ENCODE data around the gene HHAT.
"Not testable (repeated sequence)": the region's sequence is repeated elsewhere in the genome, so short reads cannot be mapped to it uniquely, and the experiment has no call there.

HHAT gene

GRCh38 chr1:210655511-210655910 lies 326.8 kb downstream of the HHAT start:
- no peak for FAIRE-seq

- no peak for FAIRE-seq
Observed at GRCh38 chr1:210657806-210658205, 329.1 kb downstream of the HHAT start.

GRCh38 chr1:210661520-210661919 lies 332.8 kb downstream of the HHAT start:
- FAIRE-seq = not testable (repeated sequence)

GRCh38 chr1:210662291-210663050 lies 333.8 kb downstream of the HHAT start:
- no peak for FAIRE-seq

- no peak for FAIRE-seq
Observed at GRCh38 chr1:210663730-210664573, 335.2 kb downstream of the HHAT start.

GRCh38 chr1:210669951-210670350 lies 341.2 kb downstream of the HHAT start:
- FAIRE-seq = no peak

- no peak for FAIRE-seq
Observed at GRCh38 chr1:210674151-210674550, 345.4 kb downstream of the HHAT start.

GRCh38 chr1:210676539-210676938 lies 347.8 kb downstream of the HHAT start:
- no peak for FAIRE-seq

- no peak for FAIRE-seq
Observed at GRCh38 chr1:210677533-210677932, 348.8 kb downstream of the HHAT start.

- no peak for FAIRE-seq
Observed at GRCh38 chr1:210678306-210678705, 349.6 kb downstream of the HHAT start.

GRCh38 chr1:210681158-210681557 lies 352.5 kb downstream of the HHAT start:
- FAIRE-seq = no peak

GRCh38 chr1:210683403-210684047 lies 354.8 kb downstream of the HHAT start:
- FAIRE-seq = no peak

GRCh38 chr1:210684466-210685294 lies 356.0 kb downstream of the HHAT start:
- no peak for FAIRE-seq

- no peak for FAIRE-seq
Observed at GRCh38 chr1:210685295-210685650, 356.6 kb downstream of the HHAT start.

GRCh38 chr1:210686841-210687240 lies 358.1 kb downstream of the HHAT start:
- FAIRE-seq = no peak

- no peak for FAIRE-seq
Observed at GRCh38 chr1:210687582-210688279, 359.0 kb downstream of the HHAT start.

GRCh38 chr1:210688512-210689234 lies 360.0 kb downstream of the HHAT start:
- no peak for FAIRE-seq

- no peak for FAIRE-seq
Observed at GRCh38 chr1:210689826-210690225, 361.1 kb downstream of the HHAT start.

GRCh38 chr1:210690236-210690635 lies 361.5 kb downstream of the HHAT start:
- no peak for FAIRE-seq

- FAIRE-seq = no peak
Observed at GRCh38 chr1:210691039-210691610, 362.4 kb downstream of the HHAT start.

- FAIRE-seq = no peak
Observed at GRCh38 chr1:210692796-210693195, 364.1 kb downstream of the HHAT start.

Data from A204.1 (cell line).